GM12878 (cell line): ENCODE measurements around the gene RSRC1. TPM values are rescaled to one million over a fixed set of nuclear protein-coding genes. Genes with fewer than 3 reads are reported as not detected.

Experiments used
- ATAC-seq: fragments of 200-7000 bp; cut with Tn5 transposase; 3 replicates; pipeline ENCODE4 v1.9.1; 2020; ENCODE audit warnings: mild to moderate bottlenecking, moderate library complexity
- BruUV-seq: library from RNA; stranded (reverse); fragments of 400-500 nt; replicated peaks from 2 replicates; lab custom pipeline; 2021; lab: Mats Ljungman, UMichigan
- CTCF ChIA-PET: fragments of 300-600 bp; sonication (Branson Sonifier 250); formaldehyde crosslinking; extraction: SDS; loops from one replicate; lab custom pipeline; 2021; ENCODE audit warnings: inconsistent platforms; lab: Yijun Ruan, JAX
- POLR2A ChIA-PET: fragments of 350-600 bp; formaldehyde crosslinking; extraction: SDS; loops from one replicate; lab custom pipeline; 2021; ENCODE audit warnings: inconsistent platforms; lab: Charles Lee
- RAD21 ChIA-PET: fragments of 300-600 bp; sonication (Branson Sonifier 250); formaldehyde crosslinking; loops from one replicate; lab custom pipeline; 2023; ENCODE audit warnings: antibody characterized with exemption; ENCODE audit not compliant: unreplicated experiment; lab: Charles Lee
- SMC1A ChIA-PET: fragments of 300-600 bp; sonication (Branson Sonifier 250); formaldehyde crosslinking; loops from one replicate; lab custom pipeline; 2023; ENCODE audit not compliant: unreplicated experiment, uncharacterized antibody; lab: Charles Lee
- DNase-seq: peaks from one replicate; pipeline ENCODE4 v3.0.0-alpha.2; 2011; ENCODE audit warnings: low read depth, low spot score
- FAIRE-seq: peaks from 3 replicates; lab custom pipeline; 2011; peaks lifted over from hg19 to GRCh38; lab: Jason Lieb, UNC
- H2AFZ ChIP-seq: 2 replicates; pipeline ENCODE4 v1.6.0; 2011; ENCODE audit warnings: low read depth, low read length, control low read depth; ENCODE audit not compliant: control insufficient read depth
- H3K27ac ChIP-seq: 2 replicates; pipeline ENCODE4 v1.5.1; 2011; ENCODE audit warnings: control low read depth; ENCODE audit not compliant: control insufficient read depth, insufficient read depth
- H3K27me3 ChIP-seq, 2 experiments: replicated peaks in 1 of 2; 2 replicates each; pipeline versions ENCODE4 v1.6.0 to v1.6.1; 2011; ENCODE audit warnings: low read length in 1 of 2; ENCODE audit not compliant: control insufficient read depth in 2 of 2, insufficient read depth in 2 of 2
- H3K36me3 ChIP-seq, 2 experiments: 2 replicates each; pipeline ENCODE4 v1.5.1; 2011; ENCODE audit warnings: low read length in 1 of 2; ENCODE audit not compliant: control insufficient read depth in 2 of 2, insufficient read depth in 2 of 2
- H3K4me1 ChIP-seq: 2 replicates; pipeline ENCODE4 v1.6.1; 2011; ENCODE audit warnings: mild to moderate bottlenecking, low read length, moderate library complexity, mixed read lengths; ENCODE audit not compliant: control insufficient read depth, insufficient read depth
- H3K4me2 ChIP-seq: 2 replicates; pipeline ENCODE4 v1.6.0; 2011; ENCODE audit warnings: control low read depth; ENCODE audit not compliant: control insufficient read depth, insufficient read depth
- H3K4me3 ChIP-seq: fragments of 200-600 bp; sonication (generic); 2 replicates; pipeline ENCODE4 v1.5.1; 2016
- H3K79me2 ChIP-seq: 2 replicates; pipeline ENCODE4 v1.6.0; 2011; ENCODE audit warnings: low read length; ENCODE audit not compliant: control insufficient read depth, insufficient read depth
- H3K9ac ChIP-seq: 2 replicates; pipeline ENCODE4 v1.8.0; 2011; ENCODE audit warnings: low read length, control low read depth, mixed read lengths; ENCODE audit not compliant: control insufficient read depth, insufficient read depth
- H3K9me3 ChIP-seq: replicated peaks from 3 replicates; pipeline ENCODE4 v1.5.1; 2011; ENCODE audit warnings: mild to moderate bottlenecking, low read length; ENCODE audit not compliant: control insufficient read depth, insufficient read depth
- H4K20me1 ChIP-seq: 2 replicates; pipeline ENCODE4 v1.6.0; 2011; ENCODE audit not compliant: control insufficient read depth, insufficient read depth
- ATF7 ChIP-seq: fragments of 450-650 bp; IDR thresholded peaks from 2 replicates; pipeline ENCODE4 v1.6.1; 2016; ENCODE audit warnings: low read depth, mild to moderate bottlenecking
- HDAC6 ChIP-seq: fragments of 200-600 bp; sonication (generic); IDR thresholded peaks from one replicate; pipeline ENCODE4 v1.8.0; 2017; ENCODE audit warnings: antibody characterized with exemption; ENCODE audit not compliant: unreplicated experiment
- MTA3 ChIP-seq: IDR thresholded peaks from 2 replicates; pipeline ENCODE4 v1.6.1; 2012; ENCODE audit warnings: low read length, inconsistent platforms, borderline replicate concordance
- MYC ChIP-seq: IDR thresholded peaks from 2 replicates; pipeline ENCODE4 v1.6.1; 2011; ENCODE audit warnings: mild to moderate bottlenecking, low read length, moderate library complexity, inconsistent platforms; ENCODE audit not compliant: insufficient read depth, insufficient replicate concordance, insufficient read length, severe bottlenecking
- NR2F1 ChIP-seq: fragments of 450-650 bp; conservative IDR thresholded peaks from 2 replicates; pipeline ENCODE4 v1.6.1; 2017; ENCODE audit warnings: mild to moderate bottlenecking
- PML ChIP-seq: IDR thresholded peaks from 2 replicates; pipeline ENCODE4 v1.6.1; 2012; ENCODE audit warnings: low read length, inconsistent platforms
- YY1 ChIP-seq: IDR thresholded peaks from 2 replicates; pipeline ENCODE4 v1.6.1; 2011; ENCODE audit warnings: low read depth, mild to moderate bottlenecking, low read length
- WGBS: methylation state at CpG from one replicate; pipeline ENCODE4 v1.1.6; 2016; ENCODE audit warnings: low lambda C conversion rate; ENCODE audit not compliant: insufficient replicate concordance, insufficient coverage; ENCODE audit errors: missing lambda C conversion rate; 5-methylcytosine and 5-hydroxymethylcytosine counted together
- in situ Hi-C: fragments of 300-500 bp; cut with MboI; formaldehyde crosslinking; loops from 9 replicates; pipeline ENCODE4 v1.14.3; 2018; ENCODE audit warnings: mixed read lengths
- intact Hi-C: fragments of 100-400 bp; cut with micrococcal nuclease; formaldehyde crosslinking; loops from one replicate; pipeline ENCODE4 v1.14.2; 2022; ENCODE audit not compliant: unreplicated experiment
- polyA plus RNA-seq, 11 experiments: library from polyadenylated mRNA; depleted of rRNA in 4 of 11; unstranded in 6 of 11; stranded (reverse) in 5 of 11; fragments of >200 nt; fragmentation: Nextera tagmentation in 4 of 11; fragmentation: Illumina TruSeq in 1 of 11; extraction: Ambion mirVana in 4 of 11; extraction: Trizol in 1 of 11; gene quantifications; 1 replicate in 1 of 11; 2 replicates in 10 of 11; pipeline versions ENCODE4 v1.2.1 to v1.2.3, GENCODE V29; 2011 to 2016; ENCODE audit warnings: inconsistent platforms in 2 of 11, missing spikeins in 2 of 11, low read depth in 1 of 11
- total RNA-seq, 4 experiments: library from RNA; depleted of rRNA in 3 of 4; stranded (reverse); fragments of >200 nt in 3 of 4; fragmentation: Illumina TruSeq in 1 of 4; extraction: Trizol in 1 of 4; gene quantifications; 2 replicates each; pipeline versions ENCODE4 v1.2.1 to v1.2.3, GENCODE V29; 2013 to 2021

The RSRC1 gene
- total and polyA plus RNA-seq, 10 of the 15 experiments (the other 5 are each of a cell fraction or from before 2014, with no cell fraction given): 16.4 to 85.9 (median 42.0) TPM

DNA sequence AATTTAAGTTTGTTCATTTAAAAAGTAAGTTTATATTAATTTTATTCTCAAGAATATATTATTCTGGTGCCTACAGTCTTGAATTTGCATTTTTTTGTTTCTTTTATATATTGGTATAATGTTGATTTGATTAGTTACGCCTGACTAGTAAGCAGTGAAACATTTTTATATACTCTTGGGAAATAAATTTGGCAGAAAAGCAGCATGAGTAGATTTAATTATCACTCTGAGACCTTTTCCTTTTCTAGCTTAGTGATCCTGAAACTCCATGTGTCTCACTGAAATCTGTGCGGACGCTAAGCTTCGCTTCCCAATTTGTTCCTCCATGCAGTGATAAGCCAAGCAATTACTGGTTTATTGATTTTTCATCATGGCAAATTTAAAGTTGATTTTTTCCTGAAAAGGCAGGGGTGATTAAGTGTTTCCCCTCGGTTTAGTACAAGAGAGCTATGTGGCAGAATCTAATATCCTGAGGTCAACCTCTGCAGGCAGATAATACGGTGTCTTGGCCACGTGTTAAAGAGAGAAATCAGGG, 373.9 kb downstream of the RSRC1 start:
- no peak overlapping the region for H3K9ac ChIP-seq
- ChIA-PET POLR2A (no interaction called here), SMC1A (no interaction called here)
- H3K4me2 ChIP-seq: no peak overlapping the region
- ATAC-seq (no peak), DNase-seq (no peak), FAIRE-seq (no peak)
- no peak overlapping the region for H2AFZ ChIP-seq
- in situ Hi-C loops: no loop called here
- BruUV-seq: no TSS peak
- H4K20me1 ChIP-seq: no peaks in the 10 kb centered on the region
- H3K9me3 ChIP-seq: no peaks in the 10 kb centered on the region
- H3K79me2 ChIP-seq: no peaks in the 10 kb centered on the region
- no peak overlapping the region for H3K4me3 ChIP-seq
- TF ChIP-seq HDAC6 (no peak), MTA3 (no peak), PML (no peak), ATF7 (no peak)
- TF ChIP-seq, all 136 proteins: peak for 0
- RAD21 ChIA-PET: no interaction called here
- no peaks in the 10 kb centered on the region for H3K4me1 ChIP-seq
- CTCF ChIA-PET: interaction anchor here (1.5 kb wide), 1 partner anchor 17 kb away, joined by 3 read pairs; no protein-coding TSS in a partner anchor
- intact Hi-C loops: no loop called here
- no peaks in the 10 kb centered on the region for H3K36me3 ChIP-seq
- H3K27ac ChIP-seq: no peak overlapping the region
- H3K27me3 ChIP-seq: no peaks in the 10 kb centered on the region
- 98% methylated on average over 7 of the region's 7 CpGs for WGBS

GRCh38 chr3:158486200-158486599, 376.3 kb downstream of the RSRC1 start:
- no TSS peak for BruUV-seq
- no peak overlapping the region for H3K4me3 ChIP-seq
- intact Hi-C loops (no loop called here), in situ Hi-C loops (no loop called here)
- H3K27ac ChIP-seq: no peak overlapping the region
- FAIRE-seq (no peak), ATAC-seq (no peak), DNase-seq (no peak)
- no peaks in the 10 kb centered on the region for H3K27me3 ChIP-seq
- TF ChIP-seq NR2F1 (no peak), YY1 (no peak), MYC (no peak)
- H3K79me2 ChIP-seq: no peaks in the 10 kb centered on the region
- CTCF ChIA-PET: interaction anchor here (0.7 kb wide), 1 partner anchor 102 kb away, joined by 3 read pairs; no protein-coding TSS in a partner anchor
- no peaks in the 10 kb centered on the region for H3K4me1 ChIP-seq
- POLR2A ChIA-PET: no interaction called here
- no peaks in the 10 kb centered on the region for H4K20me1 ChIP-seq
- H3K4me2 ChIP-seq: no peak overlapping the region
- no peak overlapping the region for H3K9ac ChIP-seq
- no peaks in the 10 kb centered on the region for H3K9me3 ChIP-seq
- SMC1A ChIA-PET: interaction anchor here (1.1 kb wide), 1 partner anchor 52 kb away, joined by 3 read pairs; no protein-coding TSS in a partner anchor
- H2AFZ ChIP-seq: no peak overlapping the region
- no peaks in the 10 kb centered on the region for H3K36me3 ChIP-seq
- RAD21 ChIA-PET: no interaction called here
